CD1c-positive myeloid dendritic cell (primary cell): ENCODE results near the gene ACE.
A peak's percentile ranks its signal among the peaks of the same experiment; 100 is the strongest.

Experiments
- DNase-seq: peaks from one replicate; pipeline ENCODE4 v3.0.0-alpha.2; 2016; ENCODE audit errors: extremely low spot score

ACE gene

GRCh38 chr17:63491413-63491812 lies 14.6 kb downstream of the ACE start:
- DNase-seq: no peak

DNA sequence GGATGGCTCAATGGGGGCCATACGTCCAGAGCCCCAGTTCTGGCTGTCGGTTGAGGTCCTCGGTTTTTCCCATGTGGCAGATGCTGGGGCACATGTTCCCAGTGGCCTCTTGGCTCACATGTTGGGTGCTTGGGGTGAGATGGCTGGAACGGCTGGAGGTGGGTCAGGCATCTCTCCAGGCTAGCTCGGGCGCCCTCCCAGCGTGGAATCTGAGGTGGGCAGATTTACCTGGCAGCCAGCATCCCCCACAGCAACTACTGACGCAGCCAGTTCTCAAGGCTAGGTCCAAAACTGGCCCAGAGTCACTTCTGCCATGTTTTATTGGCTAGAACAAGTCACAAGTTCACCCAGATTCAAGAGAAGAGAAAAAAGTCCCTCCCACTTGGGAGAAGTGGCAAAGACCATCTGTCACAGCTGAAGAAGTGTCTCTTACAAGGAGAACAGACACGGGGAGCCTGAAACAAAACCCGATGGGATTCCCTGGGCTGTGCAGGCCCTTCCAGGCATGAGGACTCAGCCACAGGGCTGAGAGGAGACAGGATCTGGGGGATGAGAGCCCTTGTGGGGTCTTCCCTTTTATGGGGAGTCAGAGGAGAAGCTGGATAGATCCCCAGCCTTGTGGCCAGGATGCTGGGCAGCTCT lies 15.2 kb downstream of the ACE start:
- DNase-seq: no peak

GRCh38 chr17:63492940-63493339 lies 16.1 kb downstream of the ACE start:
- DNase-seq: no peak

DNA sequence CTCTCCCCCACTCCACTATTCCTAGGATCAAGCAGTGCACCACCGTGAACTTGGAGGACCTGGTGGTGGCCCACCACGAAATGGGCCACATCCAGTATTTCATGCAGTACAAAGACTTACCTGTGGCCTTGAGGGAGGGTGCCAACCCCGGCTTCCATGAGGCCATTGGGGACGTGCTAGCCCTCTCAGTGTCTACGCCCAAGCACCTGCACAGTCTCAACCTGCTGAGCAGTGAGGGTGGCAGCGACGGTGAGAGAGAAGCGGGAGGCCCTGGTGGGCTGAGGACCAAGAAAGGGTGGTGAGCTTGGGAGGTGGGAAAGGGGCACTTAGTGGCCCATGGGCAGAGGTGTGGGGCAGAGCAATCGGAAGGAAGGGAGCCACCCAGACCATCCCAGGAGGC lies 16.6 kb downstream of the ACE start:
- DNase-seq: no peak

GRCh38 chr17:63494300-63494928 lies 17.6 kb downstream of the ACE start:
- DNase-seq: no peak

DNA sequence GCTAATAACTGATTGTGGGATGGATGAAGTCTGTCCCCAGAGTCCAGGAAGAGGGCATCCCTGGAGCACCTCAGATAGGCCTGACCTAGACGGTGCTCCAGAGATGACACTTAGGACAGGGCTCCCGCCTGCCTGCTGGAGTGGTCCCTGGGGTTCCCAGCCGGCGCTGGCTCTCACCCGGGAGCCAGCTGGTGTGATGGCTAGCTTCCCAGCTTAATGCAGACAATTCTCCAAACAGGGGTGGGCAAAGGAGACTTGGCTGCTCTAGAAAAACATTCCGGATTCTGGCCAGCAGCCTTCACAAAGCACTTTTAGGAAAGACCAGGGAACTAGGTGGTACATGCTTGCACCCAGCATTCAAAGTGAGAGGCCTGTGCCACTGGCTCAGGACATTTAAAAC lies 18.6 kb downstream of the ACE start:
- no peak for DNase-seq

GRCh38 chr17:63496177-63496576 lies 19.3 kb downstream of the ACE start:
- DNase-seq: no peak

DNA sequence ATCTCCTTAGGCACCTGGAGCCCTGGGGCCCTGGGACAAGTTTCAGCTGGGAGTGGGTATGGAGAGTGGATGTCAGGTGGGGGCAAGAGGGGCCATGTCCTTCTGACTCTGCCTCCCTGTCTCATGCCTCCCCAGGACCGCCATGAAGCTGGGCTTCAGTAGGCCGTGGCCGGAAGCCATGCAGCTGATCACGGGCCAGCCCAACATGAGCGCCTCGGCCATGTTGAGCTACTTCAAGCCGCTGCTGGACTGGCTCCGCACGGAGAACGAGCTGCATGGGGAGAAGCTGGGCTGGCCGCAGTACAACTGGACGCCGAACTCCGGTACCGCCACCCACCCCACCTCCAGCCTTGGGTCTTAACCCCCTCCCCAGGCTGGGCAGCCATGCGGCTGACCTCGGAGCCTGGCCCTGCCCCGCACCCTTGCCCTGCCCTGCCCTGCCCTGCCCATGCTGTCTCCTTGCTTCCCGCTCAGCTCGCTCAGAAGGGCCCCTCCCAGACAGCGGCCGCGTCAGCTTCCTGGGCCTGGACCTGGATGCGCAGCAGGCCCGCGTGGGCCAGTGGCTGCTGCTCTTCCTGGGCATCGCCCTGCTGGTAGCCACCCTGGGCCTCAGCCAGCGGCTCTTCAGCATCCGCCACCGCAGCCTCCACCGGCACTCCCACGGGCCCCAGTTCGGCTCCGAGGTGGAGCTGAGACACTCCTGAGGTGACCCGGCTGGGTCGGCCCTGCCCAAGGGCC lies 20.0 kb downstream of the ACE start:
- DNase-seq: no peak

DNA sequence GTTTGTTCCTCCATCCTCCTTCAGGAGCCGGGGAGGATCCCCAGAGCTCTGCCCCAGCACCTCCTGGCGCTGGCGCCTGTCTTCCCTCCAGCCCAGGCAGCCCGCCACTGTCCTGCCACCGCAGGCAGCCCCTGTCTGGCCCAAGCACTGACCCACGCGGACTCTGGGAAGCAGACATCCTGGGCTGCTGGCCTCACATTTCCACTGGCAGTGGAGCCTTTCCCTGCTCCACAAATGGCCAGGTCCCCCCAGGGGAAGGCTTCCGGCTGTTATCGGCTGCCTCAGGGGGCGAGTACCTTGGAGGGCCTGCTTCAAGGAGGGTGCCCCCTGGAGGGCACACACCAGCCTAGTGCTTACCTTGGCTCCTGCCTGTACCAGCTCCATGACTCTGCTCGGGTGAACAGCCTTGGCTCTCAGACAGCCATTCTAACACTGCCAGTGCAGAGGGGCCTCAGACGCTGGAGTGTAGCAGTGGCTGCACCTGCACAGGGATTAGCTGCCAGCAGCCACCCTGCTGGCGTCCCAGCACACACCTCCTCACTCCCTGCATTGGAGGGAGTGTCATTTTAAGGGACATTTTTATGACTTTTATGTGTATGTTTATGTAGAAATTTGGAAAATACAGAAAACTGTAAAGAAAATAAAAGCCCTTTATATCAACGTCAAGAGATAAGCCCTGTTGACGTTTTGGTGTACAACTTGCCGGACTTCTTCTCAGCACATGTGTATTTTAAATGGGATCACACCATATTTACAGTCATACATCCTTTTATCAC lies 21.0 kb downstream of the ACE start:
- no peak for DNase-seq

GRCh38 chr17:63498626-63499195 lies 21.9 kb downstream of the ACE start:
- DNase-seq: no peak

DNA sequence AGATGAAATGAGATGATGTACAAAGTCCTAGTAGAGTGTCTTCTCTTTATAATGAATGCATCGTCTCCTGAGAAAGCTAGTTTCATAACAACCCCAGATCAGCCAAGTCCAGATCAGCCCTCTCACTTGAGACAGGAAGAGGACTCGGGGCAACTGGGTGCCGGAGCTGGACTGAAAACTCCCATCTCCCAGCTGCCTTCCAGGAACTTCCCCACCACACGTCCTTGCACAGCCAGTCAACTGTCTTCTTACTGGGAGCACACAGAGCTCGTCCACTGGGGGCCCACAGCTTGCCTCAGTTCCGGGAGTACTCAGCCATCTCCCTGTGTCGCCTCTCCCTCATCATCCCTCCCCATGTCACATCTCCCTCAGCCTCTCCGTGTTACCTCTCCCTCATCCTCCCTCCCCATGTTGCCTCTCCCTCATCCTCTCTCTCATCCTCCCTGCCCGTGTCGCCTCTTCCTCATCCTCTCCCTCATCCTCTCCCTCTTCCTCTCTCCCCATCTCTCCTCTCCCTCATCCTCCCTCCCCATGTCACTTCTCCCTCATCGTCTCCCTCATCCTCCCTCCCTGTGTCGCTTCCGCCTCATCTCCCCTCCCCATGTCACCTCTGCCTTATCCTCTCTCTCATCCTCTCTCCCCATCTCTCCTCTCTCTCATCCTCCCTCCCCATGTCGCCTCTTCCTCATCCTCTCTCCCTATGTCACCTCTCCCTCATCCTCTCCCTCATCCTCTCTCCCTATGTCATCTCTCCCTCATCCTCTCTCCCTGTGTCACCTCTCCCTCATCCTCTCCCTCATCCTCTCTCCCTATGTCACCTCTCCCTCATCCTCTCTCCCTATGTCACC lies 23.9 kb downstream of the ACE start:
- peak; percentile 60 for DNase-seq

DNA sequence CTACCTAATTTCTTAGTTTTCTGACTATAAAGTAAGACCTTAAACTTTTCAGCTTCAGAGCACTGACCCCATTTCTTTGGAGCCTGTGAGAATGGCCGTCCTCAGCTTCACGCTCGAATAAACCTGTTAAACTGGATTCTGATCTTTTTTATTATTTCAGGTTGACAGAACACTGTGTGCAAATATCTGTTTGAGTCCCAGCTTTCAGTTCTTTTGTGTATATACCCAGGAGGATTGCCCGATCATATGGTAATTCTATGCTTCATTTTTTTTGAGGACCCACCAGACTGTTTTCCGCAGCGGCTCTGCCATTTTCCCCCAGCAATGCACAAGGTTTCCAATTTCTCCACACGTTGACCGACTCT lies 26.5 kb downstream of the ACE start:
- no peak for DNase-seq

- DNase-seq: peak; percentile 75
Measured at GRCh38 chr17:63504261-63504660, 27.4 kb downstream of the ACE start.

- DNase-seq: peak; percentile 76
Measured at GRCh38 chr17:63505341-63505740, 28.5 kb downstream of the ACE start.

GRCh38 chr17:63506627-63507026 lies 29.8 kb downstream of the ACE start:
- DNase-seq: no peak

GRCh38 chr17:63511331-63511730 lies 34.5 kb downstream of the ACE start:
- DNase-seq: no peak

DNA sequence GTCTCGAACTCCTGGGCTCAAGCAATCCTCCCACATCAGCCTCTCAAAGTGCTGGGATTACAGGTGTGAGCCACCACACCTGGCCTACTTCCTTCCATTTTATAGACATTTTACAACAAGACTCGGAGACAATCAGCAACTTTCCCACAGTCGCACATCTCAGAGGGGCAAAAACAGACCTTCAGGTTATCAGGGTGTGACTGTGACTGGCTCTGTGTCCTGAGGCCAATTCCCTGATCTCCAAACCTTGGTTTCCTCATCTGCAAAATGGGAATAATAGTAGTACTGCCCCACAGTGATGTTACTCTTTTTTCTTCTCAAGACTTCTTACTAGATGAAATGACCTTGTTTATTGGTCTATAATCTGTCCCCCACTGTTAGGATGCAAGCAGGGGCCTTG lies 35.5 kb downstream of the ACE start:
- no peak for DNase-seq

GRCh38 chr17:63512896-63513644 lies 36.2 kb downstream of the ACE start:
- no peak for DNase-seq

DNA sequence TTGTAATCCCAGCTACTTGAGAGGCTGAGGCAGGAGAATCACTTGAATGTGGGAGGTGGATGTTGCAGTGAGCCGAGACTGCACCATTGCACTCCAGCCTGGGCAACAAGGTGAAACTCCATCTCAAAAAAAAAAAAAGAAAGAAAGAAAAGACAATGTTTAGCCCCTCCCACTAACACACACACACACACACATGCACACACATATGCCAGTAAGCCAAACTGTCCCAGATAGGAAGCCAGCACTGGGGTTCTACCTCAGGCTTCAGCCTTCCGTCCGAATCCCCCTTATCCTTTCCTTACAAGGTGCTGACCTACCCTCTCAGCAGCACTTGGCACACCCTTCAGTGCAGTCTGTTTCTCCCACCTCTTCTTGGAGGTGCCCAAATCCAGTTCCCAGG lies 37.6 kb downstream of the ACE start:
- no peak for DNase-seq

- DNase-seq: no peak
Measured at GRCh38 chr17:63514974-63515373, 38.1 kb downstream of the ACE start.

DNA sequence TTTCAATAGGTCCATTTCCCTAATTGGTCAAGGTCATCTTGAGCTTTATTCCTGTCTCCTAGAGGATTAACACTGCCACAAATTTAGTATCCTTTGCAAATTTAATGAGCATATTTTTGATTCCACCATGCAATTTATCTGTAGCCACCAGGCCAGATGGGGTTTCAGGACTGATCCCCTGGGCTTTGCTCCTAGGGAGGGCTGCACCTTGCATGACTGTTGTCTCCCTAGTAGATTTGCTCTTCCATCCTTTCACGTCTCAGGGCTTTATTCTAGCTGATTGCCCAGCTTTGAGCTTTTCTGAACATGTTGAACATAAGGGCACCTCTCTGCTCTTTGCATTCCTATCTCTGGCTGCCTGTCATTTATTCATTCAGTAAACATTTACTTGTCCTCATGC lies 38.6 kb downstream of the ACE start:
- no peak for DNase-seq
